ENCODE data around the gene ANGEL2.

The ANGEL2 gene

DNA sequence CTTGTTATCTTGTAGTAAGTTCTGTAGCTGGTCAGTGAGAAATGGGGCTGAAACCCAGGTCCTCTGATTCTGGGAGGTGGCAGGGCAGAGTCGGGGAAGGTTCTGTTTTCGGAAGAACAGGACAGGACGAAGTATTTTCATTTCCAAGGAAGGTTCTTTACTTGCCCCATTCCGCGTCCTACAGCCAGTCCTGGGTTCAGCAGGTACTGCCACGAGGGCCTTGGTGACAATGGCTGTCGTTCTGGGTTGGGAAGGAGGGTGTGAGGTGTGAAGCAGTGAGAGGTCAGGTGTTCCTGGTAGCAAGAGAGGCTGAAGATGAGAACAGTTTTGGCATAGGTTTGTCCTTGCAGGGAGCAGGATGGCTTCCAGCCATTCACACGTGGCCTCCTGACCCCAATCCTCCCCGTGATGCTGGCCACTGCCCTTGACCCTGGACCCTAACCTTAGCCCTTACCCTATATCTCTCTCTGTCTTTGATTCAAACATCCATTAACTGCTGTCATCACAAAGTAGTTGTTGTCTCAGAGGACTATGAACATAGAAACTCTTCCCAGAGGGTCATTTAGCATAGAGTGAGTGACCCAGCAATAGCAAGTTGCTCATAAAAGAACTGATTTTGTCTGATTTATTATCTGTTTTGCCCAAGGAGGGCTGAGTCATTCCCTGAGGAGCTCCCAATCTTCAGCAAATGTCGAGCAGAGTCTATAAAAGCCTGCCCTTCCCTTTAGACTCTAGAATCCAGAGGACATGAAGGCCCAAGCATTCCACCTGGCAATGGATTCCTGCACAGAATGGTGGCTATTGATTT, 40.4 kb downstream of the ANGEL2 start:
- Mint-ChIP-seq H3K27me3 (ENCODE audit: low read depth) (no peaks in the 10 kb centered on the region), H3K4me1 (peaks cover 86% of the 10 kb centered on the region), H3K36me3 (ENCODE audit: low read depth) (peaks cover 76% of the 10 kb centered on the region), H3K27ac (peak overlapping the region in 2 of 3 experiments; percentile 27 to 66), H3K9me3 (no peaks in the 10 kb centered on the region), H3K4me3 (no peak overlapping the region)
- TF ChIP-seq, protein P1, sequence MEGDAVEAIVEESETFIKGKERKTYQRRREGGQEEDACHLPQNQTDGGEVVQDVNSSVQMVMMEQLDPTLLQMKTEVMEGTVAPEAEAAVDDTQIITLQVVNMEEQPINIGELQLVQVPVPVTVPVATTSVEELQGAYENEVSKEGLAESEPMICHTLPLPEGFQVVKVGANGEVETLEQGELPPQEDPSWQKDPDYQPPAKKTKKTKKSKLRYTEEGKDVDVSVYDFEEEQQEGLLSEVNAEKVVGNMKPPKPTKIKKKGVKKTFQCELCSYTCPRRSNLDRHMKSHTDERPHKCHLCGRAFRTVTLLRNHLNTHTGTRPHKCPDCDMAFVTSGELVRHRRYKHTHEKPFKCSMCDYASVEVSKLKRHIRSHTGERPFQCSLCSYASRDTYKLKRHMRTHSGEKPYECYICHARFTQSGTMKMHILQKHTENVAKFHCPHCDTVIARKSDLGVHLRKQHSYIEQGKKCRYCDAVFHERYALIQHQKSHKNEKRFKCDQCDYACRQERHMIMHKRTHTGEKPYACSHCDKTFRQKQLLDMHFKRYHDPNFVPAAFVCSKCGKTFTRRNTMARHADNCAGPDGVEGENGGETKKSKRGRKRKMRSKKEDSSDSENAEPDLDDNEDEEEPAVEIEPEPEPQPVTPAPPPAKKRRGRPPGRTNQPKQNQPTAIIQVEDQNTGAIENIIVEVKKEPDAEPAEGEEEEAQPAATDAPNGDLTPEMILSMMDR (IDR thresholded peaks at IDR 0.05; ENCODE audit: unreplicated experiment in 3 of 3) = no peak

DNA sequence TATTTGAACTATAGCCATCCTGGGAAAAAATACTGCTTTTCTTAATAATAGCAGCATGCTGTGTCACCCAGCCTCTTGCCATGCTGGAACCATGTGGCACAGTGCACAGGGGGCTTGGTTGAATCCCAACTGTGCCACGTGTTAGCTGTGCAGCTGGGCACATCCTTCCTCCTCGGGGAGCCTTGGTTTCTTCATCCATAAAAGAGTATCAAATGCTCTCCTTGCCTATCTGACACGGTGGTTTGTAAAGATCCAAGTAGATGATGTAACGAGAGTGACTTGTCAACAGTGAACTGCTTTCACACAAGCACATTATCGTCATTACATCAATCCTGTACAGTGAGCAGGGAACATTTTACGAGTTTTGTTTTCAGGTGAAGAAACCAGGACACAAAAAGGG, 41.0 kb downstream of the ANGEL2 start:
- no peak overlapping the region for H3K4me3 Mint-ChIP-seq
- no peaks in the 10 kb centered on the region for H3K9me3 Mint-ChIP-seq
- H3K27me3 Mint-ChIP-seq (ENCODE audit: low read depth) = no peaks in the 10 kb centered on the region
- peaks cover 78% of the 10 kb centered on the region for H3K36me3 Mint-ChIP-seq (ENCODE audit: low read depth)
- TF ChIP-seq, protein P1 (IDR thresholded peaks at IDR 0.05; ENCODE audit: unreplicated experiment in 3 of 3) = no peak
- H3K4me1 Mint-ChIP-seq = peaks cover 86% of the 10 kb centered on the region
- H3K27ac Mint-ChIP-seq = peak overlapping the region in 1 of 3 experiments; percentile 66

DNA sequence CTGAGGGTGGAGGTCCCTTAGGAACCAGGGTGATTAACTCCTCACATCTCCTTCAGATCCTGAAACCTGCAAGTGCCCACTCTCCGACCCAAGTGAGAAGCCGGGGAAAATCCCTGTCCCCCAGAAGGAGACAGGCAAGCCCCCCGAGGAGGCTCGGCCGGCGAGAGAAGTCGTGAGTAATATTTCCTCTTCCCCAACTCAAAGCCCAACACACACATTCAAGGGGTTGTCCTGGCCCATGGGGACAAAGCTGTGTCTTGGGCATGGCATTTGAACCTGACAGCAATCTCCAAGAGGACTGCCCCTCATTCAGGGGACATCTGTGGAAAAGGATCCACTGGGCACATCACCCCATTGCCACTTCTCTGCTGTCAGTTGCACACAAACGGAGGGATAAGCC, 41.8 kb downstream of the ANGEL2 start:
- Mint-ChIP-seq H3K27ac (no peak overlapping the region), H3K4me3 (no peak overlapping the region), H3K27me3 (ENCODE audit: low read depth) (no peaks in the 10 kb centered on the region), H3K36me3 (ENCODE audit: low read depth) (peaks cover 78% of the 10 kb centered on the region), H3K4me1 (peaks cover 84% of the 10 kb centered on the region), H3K9me3 (no peaks in the 10 kb centered on the region)
- TF ChIP-seq, protein P1 (IDR thresholded peaks at IDR 0.05; ENCODE audit: unreplicated experiment in 3 of 3) = no peak

DNA sequence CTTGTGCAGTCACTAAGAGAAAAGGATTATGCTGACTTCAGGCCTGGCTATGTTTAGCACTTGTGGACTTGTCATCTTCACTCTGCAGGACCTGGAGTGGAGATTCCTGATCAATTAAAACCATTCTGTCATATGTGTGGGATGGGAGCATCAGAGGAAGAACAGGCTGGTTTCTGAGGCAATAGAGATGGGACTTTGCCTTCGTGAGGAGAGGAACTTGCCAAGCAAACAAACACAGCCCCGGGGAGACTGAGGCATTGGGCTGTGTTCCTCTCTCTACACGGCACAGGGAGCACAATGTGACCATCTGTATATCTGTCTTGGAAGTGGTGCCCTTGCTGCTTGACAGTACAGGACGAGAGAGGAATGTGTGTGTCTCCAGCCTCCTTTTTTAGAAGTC, 42.2 kb downstream of the ANGEL2 start:
- TF ChIP-seq, protein P1 (IDR thresholded peaks at IDR 0.05; ENCODE audit: unreplicated experiment in 3 of 3) = no peak
- H3K36me3 Mint-ChIP-seq (ENCODE audit: low read depth) = peaks cover 76% of the 10 kb centered on the region
- H3K4me3 Mint-ChIP-seq = no peak overlapping the region
- H3K27me3 Mint-ChIP-seq (ENCODE audit: low read depth) = no peaks in the 10 kb centered on the region
- H3K9me3 Mint-ChIP-seq = no peaks in the 10 kb centered on the region
- peaks cover 84% of the 10 kb centered on the region for H3K4me1 Mint-ChIP-seq
- peak overlapping the region in 1 of 3 experiments; percentile 24 for H3K27ac Mint-ChIP-seq

DNA sequence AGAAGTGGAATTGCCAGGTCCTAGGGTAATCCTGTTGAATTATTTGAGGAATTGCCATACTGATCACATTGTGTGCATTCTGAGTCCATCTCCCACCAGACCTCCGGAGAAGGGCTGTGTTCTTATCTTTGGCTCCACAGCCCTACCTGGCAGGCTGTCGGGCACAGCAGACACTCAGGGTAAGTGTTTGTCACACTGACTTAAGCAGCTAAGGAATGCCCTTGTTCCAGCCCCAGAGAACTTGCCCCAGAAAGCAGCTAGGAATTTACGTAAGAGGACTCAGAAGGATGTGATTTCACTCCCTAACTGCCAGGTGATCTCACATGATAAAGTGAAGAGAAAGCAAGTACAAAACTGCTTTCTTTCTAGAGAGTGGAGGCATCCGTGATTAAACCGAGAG, 44.4 kb downstream of the ANGEL2 start:
- peaks cover 85% of the 10 kb centered on the region for H3K4me1 Mint-ChIP-seq
- TF ChIP-seq, protein P1 (IDR thresholded peaks at IDR 0.05; ENCODE audit: unreplicated experiment in 3 of 3) = no peak
- H3K27ac Mint-ChIP-seq = peak overlapping the region in 1 of 3 experiments; percentile 24
- no peak overlapping the region for H3K4me3 Mint-ChIP-seq
- no peaks in the 10 kb centered on the region for H3K27me3 Mint-ChIP-seq (ENCODE audit: low read depth)
- H3K36me3 Mint-ChIP-seq (ENCODE audit: low read depth) = peaks cover 81% of the 10 kb centered on the region
- no peaks in the 10 kb centered on the region for H3K9me3 Mint-ChIP-seq

DNA sequence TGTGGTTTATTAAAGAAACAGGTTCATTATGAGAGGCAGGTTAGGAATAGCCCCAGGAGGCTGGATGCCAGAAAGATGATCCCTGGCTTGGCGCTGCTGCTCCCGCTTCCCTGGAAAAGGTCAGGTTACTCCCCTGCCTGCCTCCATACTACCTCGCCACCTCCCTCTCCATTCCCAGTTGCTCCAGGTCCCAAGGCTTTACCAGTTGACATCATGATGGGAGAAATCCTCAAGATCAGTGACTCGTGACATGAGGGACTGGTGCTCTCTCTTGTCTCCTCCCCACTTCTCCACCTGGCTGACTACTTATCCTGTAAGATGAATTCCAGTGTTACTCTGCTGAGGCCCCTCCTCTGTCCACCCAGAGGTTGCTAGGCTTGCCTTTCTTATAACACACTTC, 45.6 kb downstream of the ANGEL2 start:
- Mint-ChIP-seq H3K27me3 (ENCODE audit: low read depth) (no peaks in the 10 kb centered on the region), H3K4me1 (peaks cover 84% of the 10 kb centered on the region), H3K36me3 (ENCODE audit: low read depth) (peaks cover 78% of the 10 kb centered on the region), H3K27ac (peak overlapping the region; percentile 49 to 92 (median 53)), H3K9me3 (no peaks in the 10 kb centered on the region), H3K4me3 (peak overlapping the region in 2 of 3 experiments; percentile 2 to 47)
- TF ChIP-seq, protein P1 (IDR thresholded peaks at IDR 0.05; ENCODE audit: unreplicated experiment in 3 of 3) = no peak

All from nephron (organoid).